ENCODE results near the gene IGFBP7. TPM values are rescaled to one million over a fixed set of nuclear protein-coding genes. Genes with fewer than 3 reads are reported as not detected.

The IGFBP7 gene
- polyA plus RNA-seq = 90.4 TPM
- long read RNA-seq, donor 1, transcript IGFBP7-201 (5 exons, 1,427 nt) = major isoform, 36 of 60 reads
- long read RNA-seq, donor 1, partial matches to known transcripts = 22 of 60 reads
- long read RNA-seq, donor 1, other reads (novel, unspliced or antisense) = 0 of 60 reads
- long read RNA-seq, donor 2, transcript IGFBP7-201 (5 exons, 1,427 nt) = major isoform, 70 of 112 reads
- long read RNA-seq, donor 2, partial matches to known transcripts = 40 of 112 reads
- long read RNA-seq, donor 2, other reads (novel, unspliced or antisense) = 0 of 112 reads
- long read RNA-seq, donor 3, transcript IGFBP7-201 (5 exons, 1,427 nt) = major isoform, 126 of 242 reads
- long read RNA-seq, donor 3, transcript IGFBP7-203 (4 exons, 1,251 nt) = minor isoform, 5 of 242 reads
- long read RNA-seq, donor 3, partial matches to known transcripts = 104 of 242 reads
- long read RNA-seq, donor 3, other reads (novel, unspliced or antisense) = 7 of 242 reads
- long read RNA-seq, donor 4, transcript IGFBP7-201 (5 exons, 1,427 nt) = major isoform, 9 of 17 reads
- long read RNA-seq, donor 4, partial matches to known transcripts = 8 of 17 reads
- long read RNA-seq, donor 4, other reads (novel, unspliced or antisense) = 0 of 17 reads
- long read RNA-seq, donor 5, transcript IGFBP7-201 (5 exons, 1,427 nt) = major isoform, 64 of 99 reads
- long read RNA-seq, donor 5, partial matches to known transcripts = 34 of 99 reads
- long read RNA-seq, donor 5, other reads (novel, unspliced or antisense) = 0 of 99 reads
- long read RNA-seq, donor 6, transcript IGFBP7-201 (5 exons, 1,427 nt) = major isoform, 89 of 159 reads
- long read RNA-seq, donor 6, partial matches to known transcripts = 62 of 159 reads
- long read RNA-seq, donor 6, other reads (novel, unspliced or antisense) = 5 of 159 reads
- long read RNA-seq, donor 7, transcript IGFBP7-201 (5 exons, 1,427 nt) = major isoform, 57 of 99 reads
- long read RNA-seq, donor 7, partial matches to known transcripts = 40 of 99 reads
- long read RNA-seq, donor 7, other reads (novel, unspliced or antisense) = 0 of 99 reads
- long read RNA-seq, donor 8, transcript IGFBP7-201 (5 exons, 1,427 nt) = major isoform, 140 of 260 reads
- long read RNA-seq, donor 8, partial matches to known transcripts = 111 of 260 reads
- long read RNA-seq, donor 8, other reads (novel, unspliced or antisense) = 6 of 260 reads
- long read RNA-seq, donor 9, transcript IGFBP7-201 (5 exons, 1,427 nt) = major isoform, 88 of 177 reads
- long read RNA-seq, donor 9, partial matches to known transcripts = 80 of 177 reads
- long read RNA-seq, donor 9, other reads (novel, unspliced or antisense) = 6 of 177 reads
- long read RNA-seq, donor 10, transcript IGFBP7-201 (5 exons, 1,427 nt) = major isoform, 94 of 170 reads
- long read RNA-seq, donor 10, partial matches to known transcripts = 68 of 170 reads
- long read RNA-seq, donor 10, other reads (novel, unspliced or antisense) = 5 of 170 reads
- long read RNA-seq, donor 11, transcript IGFBP7-201 (5 exons, 1,427 nt) = major isoform, 73 of 119 reads
- long read RNA-seq, donor 11, partial matches to known transcripts = 42 of 119 reads
- long read RNA-seq, donor 11, other reads (novel, unspliced or antisense) = 0 of 119 reads

- Histone ChIP-seq H3K4me1 (ENCODE audit: control insufficient read depth, insufficient read depth, low read length) (peaks cover 5% of the 10 kb centered on the region), H3K4me3 (ENCODE audit: low read length) (peak within 1 kb of the TSS; percentile 31), H3K27ac (ENCODE audit: low read length) (peak within 1 kb of the TSS; percentile 62), H3K9me3 (ENCODE audit: control insufficient read depth, low read depth, low read length) (peaks cover 4% of the 10 kb centered on the region), H3K36me3 (ENCODE audit: control insufficient read depth, insufficient read depth, low read length) (no peaks in the 10 kb centered on the region), H3K27me3 (ENCODE audit: control insufficient read depth, insufficient read depth, low read length) (peaks cover 50% of the 10 kb centered on the region)
- peak in 1 of 2 donors; percentile 52 for DNase-seq
- no CpG with 5 or more reads among the region's 101 CpGs for WGBS (ENCODE audit: insufficient coverage, low lambda C conversion rate)
These were observed at the start of gene IGFBP7 for GRCh38 chr4:57109847-57110639. TSS of gene IGFBP7 (minus strand) at chr4:57110385. CDS start at chr4:57110351, 34 bp downstream.

GRCh38 chr4:57159866-57160265 is 49.7 kb upstream of the IGFBP7 start:
- no peak overlapping the region for H3K27ac ChIP-seq (ENCODE audit: low read length)
- no peak for DNase-seq
- WGBS (ENCODE audit: insufficient coverage, low lambda C conversion rate) = no CpG with 5 or more reads among the region's 1 CpG
- H3K27me3 ChIP-seq (ENCODE audit: control insufficient read depth, insufficient read depth, low read length) = peaks cover 8% of the 10 kb centered on the region
- peaks cover 2% of the 10 kb centered on the region for H3K4me1 ChIP-seq (ENCODE audit: control insufficient read depth, insufficient read depth, low read length)
- H3K4me3 ChIP-seq (ENCODE audit: low read length) = no peak overlapping the region
- H3K36me3 ChIP-seq (ENCODE audit: control insufficient read depth, insufficient read depth, low read length) = no peaks in the 10 kb centered on the region
- H3K9me3 ChIP-seq (ENCODE audit: control insufficient read depth, low read depth, low read length) = no peaks in the 10 kb centered on the region

- no peaks in the 10 kb centered on the region for H3K36me3 ChIP-seq (ENCODE audit: control insufficient read depth, insufficient read depth, low read length)
- peaks cover 2% of the 10 kb centered on the region for H3K4me1 ChIP-seq (ENCODE audit: control insufficient read depth, insufficient read depth, low read length)
- H3K27me3 ChIP-seq (ENCODE audit: control insufficient read depth, insufficient read depth, low read length) = peaks cover 11% of the 10 kb centered on the region
- no peaks in the 10 kb centered on the region for H3K9me3 ChIP-seq (ENCODE audit: control insufficient read depth, low read depth, low read length)
- H3K4me3 ChIP-seq (ENCODE audit: low read length) = no peak overlapping the region
- no CpG with 5 or more reads among the region's 1 CpG for WGBS (ENCODE audit: insufficient coverage, low lambda C conversion rate)
- DNase-seq = no peak
- no peak overlapping the region for H3K27ac ChIP-seq (ENCODE audit: low read length)
These were observed 48.6 kb upstream of the IGFBP7 start for GRCh38 chr4:57158762-57159161.

- Histone ChIP-seq H3K27ac (ENCODE audit: low read length) (no peak overlapping the region), H3K4me3 (ENCODE audit: low read length) (no peak overlapping the region), H3K9me3 (ENCODE audit: control insufficient read depth, low read depth, low read length) (no peaks in the 10 kb centered on the region), H3K27me3 (ENCODE audit: control insufficient read depth, insufficient read depth, low read length) (peaks cover 11% of the 10 kb centered on the region), H3K36me3 (ENCODE audit: control insufficient read depth, insufficient read depth, low read length) (no peaks in the 10 kb centered on the region), H3K4me1 (ENCODE audit: control insufficient read depth, insufficient read depth, low read length) (no peaks in the 10 kb centered on the region)
- no peak for DNase-seq
- WGBS (ENCODE audit: insufficient coverage, low lambda C conversion rate) = no CpG with 5 or more reads among the region's 2 CpGs
These were observed 48.0 kb upstream of the IGFBP7 start for GRCh38 chr4:57158221-57158620.

- Histone ChIP-seq H3K9me3 (ENCODE audit: control insufficient read depth, low read depth, low read length) (no peaks in the 10 kb centered on the region), H3K27me3 (ENCODE audit: control insufficient read depth, insufficient read depth, low read length) (peaks cover 11% of the 10 kb centered on the region), H3K27ac (ENCODE audit: low read length) (no peak overlapping the region), H3K4me3 (ENCODE audit: low read length) (no peak overlapping the region), H3K36me3 (ENCODE audit: control insufficient read depth, insufficient read depth, low read length) (no peaks in the 10 kb centered on the region), H3K4me1 (ENCODE audit: control insufficient read depth, insufficient read depth, low read length) (no peaks in the 10 kb centered on the region)
- WGBS (ENCODE audit: insufficient coverage, low lambda C conversion rate) = no CpG with 5 or more reads among the region's 8 CpGs
- DNase-seq = no peak
These were observed 47.5 kb upstream of the IGFBP7 start for GRCh38 chr4:57157596-57158137.

- H3K27me3 ChIP-seq (ENCODE audit: control insufficient read depth, insufficient read depth, low read length) = peaks cover 11% of the 10 kb centered on the region
- no CpG with 5 or more reads among the region's 7 CpGs for whole genome bisulfite sequencing (ENCODE audit: insufficient coverage, low lambda C conversion rate)
- DNase-seq = no peak
- H3K36me3 ChIP-seq (ENCODE audit: control insufficient read depth, insufficient read depth, low read length) = no peaks in the 10 kb centered on the region
- H3K4me1 ChIP-seq (ENCODE audit: control insufficient read depth, insufficient read depth, low read length) = no peaks in the 10 kb centered on the region
- no peak overlapping the region for H3K4me3 ChIP-seq (ENCODE audit: low read length)
- H3K9me3 ChIP-seq (ENCODE audit: control insufficient read depth, low read depth, low read length) = no peaks in the 10 kb centered on the region
- no peak overlapping the region for H3K27ac ChIP-seq (ENCODE audit: low read length)
These were observed 46.2 kb upstream of the IGFBP7 start for GRCh38 chr4:57156242-57156990.

GRCh38 chr4:57154926-57155325 is 44.7 kb upstream of the IGFBP7 start:
- no peaks in the 10 kb centered on the region for H3K36me3 ChIP-seq (ENCODE audit: control insufficient read depth, insufficient read depth, low read length)
- no CpG with 5 or more reads among the region's 3 CpGs for WGBS (ENCODE audit: insufficient coverage, low lambda C conversion rate)

GRCh38 chr4:57154191-57154590 is 44.0 kb upstream of the IGFBP7 start:
- Histone ChIP-seq H3K27ac (ENCODE audit: low read length) (no peak overlapping the region), H3K4me1 (ENCODE audit: control insufficient read depth, insufficient read depth, low read length) (no peaks in the 10 kb centered on the region), H3K36me3 (ENCODE audit: control insufficient read depth, insufficient read depth, low read length) (no peaks in the 10 kb centered on the region), H3K27me3 (ENCODE audit: control insufficient read depth, insufficient read depth, low read length) (peaks cover 11% of the 10 kb centered on the region), H3K9me3 (ENCODE audit: control insufficient read depth, low read depth, low read length) (no peaks in the 10 kb centered on the region), H3K4me3 (ENCODE audit: low read length) (no peak overlapping the region)
- WGBS (ENCODE audit: insufficient coverage, low lambda C conversion rate) = 7% methylated on average over 3 of the region's 4 CpGs
- DNase-seq = no peak

More at GRCh38 chr4:57154926-57155325, 44.7 kb upstream of the IGFBP7 start:
- no peak for DNase-seq
- Histone ChIP-seq H3K27ac (ENCODE audit: low read length) (no peak overlapping the region), H3K4me3 (ENCODE audit: low read length) (no peak overlapping the region), H3K9me3 (ENCODE audit: control insufficient read depth, low read depth, low read length) (no peaks in the 10 kb centered on the region), H3K4me1 (ENCODE audit: control insufficient read depth, insufficient read depth, low read length) (no peaks in the 10 kb centered on the region), H3K27me3 (ENCODE audit: control insufficient read depth, insufficient read depth, low read length) (peaks cover 11% of the 10 kb centered on the region)

All from large intestine (tissue), 12 donors.